GM18505 (cell line): ENCODE measurements around the gene AS3MT.
"Not testable (repeated sequence)": the region's sequence is repeated elsewhere in the genome, so short reads cannot be mapped to it uniquely, and the experiment has no call there.

Source experiments
- ATAC-seq: cut with Tn5 transposase; IDR thresholded peaks from one replicate; pipeline ENCODE4 v1.9.1; 2021; ENCODE audit not compliant: unreplicated experiment
- POLR2A ChIP-seq: IDR thresholded peaks from 4 replicates; pipeline ENCODE4 v1.6.1; 2011; ENCODE audit warnings: borderline replicate concordance; ENCODE audit not compliant: insufficient read depth, insufficient read length; ENCODE audit errors: extremely low read depth

Gene AS3MT, protein sequence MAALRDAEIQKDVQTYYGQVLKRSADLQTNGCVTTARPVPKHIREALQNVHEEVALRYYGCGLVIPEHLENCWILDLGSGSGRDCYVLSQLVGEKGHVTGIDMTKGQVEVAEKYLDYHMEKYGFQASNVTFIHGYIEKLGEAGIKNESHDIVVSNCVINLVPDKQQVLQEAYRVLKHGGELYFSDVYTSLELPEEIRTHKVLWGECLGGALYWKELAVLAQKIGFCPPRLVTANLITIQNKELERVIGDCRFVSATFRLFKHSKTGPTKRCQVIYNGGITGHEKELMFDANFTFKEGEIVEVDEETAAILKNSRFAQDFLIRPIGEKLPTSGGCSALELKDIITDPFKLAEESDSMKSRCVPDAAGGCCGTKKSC

DNA sequence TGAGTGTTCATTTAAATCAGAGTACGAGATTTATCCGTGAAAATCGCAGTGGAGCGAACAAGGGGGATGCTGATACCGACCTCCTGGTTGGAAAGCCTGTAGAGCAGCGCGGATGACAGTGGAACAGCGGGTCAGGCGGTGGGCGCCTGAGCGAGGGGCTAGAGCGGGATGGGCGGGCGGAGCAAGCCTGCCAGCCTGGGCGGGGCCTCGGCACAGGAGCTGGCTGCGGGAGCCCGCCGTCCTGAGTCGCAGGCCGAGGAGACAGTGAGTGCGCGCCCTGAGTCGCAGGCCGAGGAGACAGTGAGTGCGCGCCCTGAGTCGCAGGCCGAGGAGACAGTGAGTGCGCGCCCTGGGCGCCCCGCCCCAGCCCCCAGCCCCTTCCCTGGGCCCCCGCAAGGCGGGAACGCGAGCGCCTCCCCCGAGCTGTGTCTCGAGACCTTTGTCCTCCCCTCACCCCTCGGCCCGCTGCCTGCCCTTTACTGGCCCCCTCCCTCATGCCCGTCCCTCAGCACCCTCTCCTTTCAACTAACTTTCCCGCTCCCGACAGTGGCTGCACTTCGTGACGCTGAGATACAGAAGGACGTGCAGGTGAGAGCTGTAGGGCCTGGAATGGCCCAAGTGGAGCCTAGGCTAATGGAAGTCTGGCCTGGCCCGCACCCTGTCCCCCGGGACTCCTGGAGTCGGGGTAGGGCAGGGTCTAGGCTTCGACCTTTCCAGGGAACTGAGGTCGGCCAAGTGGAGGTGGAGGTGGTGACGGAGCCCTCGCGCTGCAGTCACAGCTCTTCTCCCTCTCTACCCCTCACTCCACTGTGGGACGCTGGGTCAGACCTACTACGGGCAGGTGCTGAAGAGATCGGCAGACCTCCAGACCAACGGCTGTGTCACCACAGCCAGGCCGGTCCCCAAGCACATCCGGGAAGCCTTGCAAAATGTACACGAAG lies at the start of gene AS3MT:
AS3MT (plus strand) TSS at position 213 of the 941 bp plus-strand sequence; CDS start at position 336, 123 bp downstream.
- no peak for TF ChIP-seq POLR2A
- ATAC-seq = no peak

DNA sequence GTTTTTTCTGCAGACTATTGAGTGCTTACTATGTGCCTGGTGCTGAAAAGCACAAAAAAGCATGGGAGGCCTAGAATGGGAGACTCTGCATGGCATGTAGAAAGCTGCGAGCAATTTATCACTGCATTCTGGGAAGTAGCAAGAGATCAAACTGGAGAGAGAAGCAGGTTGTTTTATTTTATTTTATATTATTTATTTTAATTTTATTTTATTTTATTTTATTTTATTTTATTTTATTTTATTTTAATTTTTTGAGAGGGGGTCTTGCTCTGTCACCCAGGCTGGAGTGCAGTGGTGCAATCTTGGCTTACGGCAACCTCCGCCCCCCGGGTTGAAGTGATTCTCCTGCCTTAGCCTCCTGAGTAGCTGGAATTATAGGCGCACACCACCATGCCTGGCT lies 49.3 kb upstream of the AS3MT start:
- not testable (repeated sequence) for ATAC-seq

DNA sequence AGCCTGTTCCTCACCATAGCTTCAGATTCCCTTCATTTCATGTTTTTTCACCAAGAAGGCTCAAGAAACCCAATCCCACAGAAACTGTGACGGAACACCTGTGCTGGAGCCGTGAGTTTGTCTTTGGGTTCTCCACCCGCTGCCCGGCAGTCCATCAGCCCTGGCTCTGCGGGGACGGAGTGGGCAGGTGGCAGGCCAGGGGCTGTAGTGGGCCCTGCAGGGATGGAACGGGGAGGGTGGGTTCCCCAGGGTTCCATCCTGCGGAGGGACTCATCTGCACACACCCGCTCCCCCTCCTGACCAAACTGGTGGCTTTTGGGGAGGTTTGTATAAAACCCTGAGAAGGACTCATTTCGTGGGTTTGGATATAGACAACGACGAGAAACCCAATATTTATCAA lies 47.0 kb upstream of the AS3MT start:
- ATAC-seq = no peak
- no peak for TF ChIP-seq POLR2A

GRCh38 chr10:102824664-102825063 lies 44.6 kb upstream of the AS3MT start:
- ATAC-seq = no peak
- no peak for TF ChIP-seq POLR2A

GRCh38 chr10:102826148-102826796 lies 43.0 kb upstream of the AS3MT start:
- TF ChIP-seq POLR2A = no peak
- ATAC-seq = no peak

DNA sequence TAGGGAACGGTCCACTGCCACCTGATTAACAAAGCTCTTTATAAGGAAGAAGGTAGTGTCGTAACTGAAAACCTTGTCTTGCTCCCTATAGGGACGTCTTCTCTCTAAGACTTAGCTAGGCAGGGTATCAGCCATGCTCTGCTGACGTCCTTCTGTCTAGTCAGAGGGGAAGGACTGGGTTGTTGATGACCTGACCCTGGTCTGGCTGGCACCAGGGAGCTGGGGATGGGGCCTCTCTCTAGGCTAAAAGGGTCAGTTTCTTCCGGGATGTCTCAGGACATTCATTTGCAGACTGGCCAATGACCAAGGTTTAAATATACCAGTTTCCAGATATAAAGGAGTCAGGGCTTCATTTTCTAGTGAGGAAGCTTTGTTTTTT lies 41.7 kb upstream of the AS3MT start:
- no peak for TF ChIP-seq POLR2A
- ATAC-seq = no peak

- ATAC-seq = no peak
- TF ChIP-seq POLR2A = no peak
Observed at GRCh38 chr10:102831322-102832071, 37.8 kb upstream of the AS3MT start.

GRCh38 chr10:102832248-102832647 lies 37.0 kb upstream of the AS3MT start:
- ATAC-seq = no peak
- TF ChIP-seq POLR2A = no peak

DNA sequence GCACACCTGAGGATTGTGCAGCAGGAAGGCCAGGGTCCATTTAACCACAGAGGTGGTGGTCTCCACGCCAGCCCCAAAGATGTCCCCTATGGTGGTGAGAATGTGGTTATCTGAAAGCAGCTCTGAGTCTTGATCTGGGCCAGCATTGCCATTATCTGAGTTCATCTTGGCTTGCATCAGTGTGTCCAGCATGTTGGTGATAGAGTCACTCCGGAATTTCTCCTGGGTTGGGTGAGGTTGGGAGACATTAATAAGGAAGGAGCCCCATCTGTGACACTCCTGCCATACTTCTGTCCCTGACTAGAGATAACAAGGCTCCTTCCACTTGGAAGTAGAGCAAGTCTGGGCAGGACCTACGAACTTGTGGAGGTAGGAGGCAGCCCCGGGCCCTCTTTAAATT lies 36.3 kb upstream of the AS3MT start:
- ATAC-seq = no peak
- TF ChIP-seq POLR2A = no peak

DNA sequence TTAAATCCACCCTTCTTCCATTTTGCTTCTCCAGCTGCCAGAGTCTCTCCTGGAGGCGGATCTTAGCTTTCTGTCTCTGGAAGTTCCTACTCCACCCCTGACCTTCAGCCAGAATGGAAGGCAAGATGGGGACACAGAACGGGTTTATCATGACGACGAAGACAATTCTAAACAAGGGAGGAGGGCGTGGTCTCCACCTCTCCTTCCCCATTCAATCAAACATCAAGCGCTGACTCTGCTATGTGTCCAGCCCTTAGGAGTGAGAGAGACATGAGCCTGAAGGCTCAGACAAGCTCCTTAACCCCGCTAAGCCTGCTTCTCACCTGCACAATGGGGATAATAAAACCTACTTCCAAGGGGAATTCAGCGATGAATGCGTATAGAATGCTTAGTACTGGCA lies 35.1 kb upstream of the AS3MT start:
- ATAC-seq = no peak
- no peak for TF ChIP-seq POLR2A

DNA sequence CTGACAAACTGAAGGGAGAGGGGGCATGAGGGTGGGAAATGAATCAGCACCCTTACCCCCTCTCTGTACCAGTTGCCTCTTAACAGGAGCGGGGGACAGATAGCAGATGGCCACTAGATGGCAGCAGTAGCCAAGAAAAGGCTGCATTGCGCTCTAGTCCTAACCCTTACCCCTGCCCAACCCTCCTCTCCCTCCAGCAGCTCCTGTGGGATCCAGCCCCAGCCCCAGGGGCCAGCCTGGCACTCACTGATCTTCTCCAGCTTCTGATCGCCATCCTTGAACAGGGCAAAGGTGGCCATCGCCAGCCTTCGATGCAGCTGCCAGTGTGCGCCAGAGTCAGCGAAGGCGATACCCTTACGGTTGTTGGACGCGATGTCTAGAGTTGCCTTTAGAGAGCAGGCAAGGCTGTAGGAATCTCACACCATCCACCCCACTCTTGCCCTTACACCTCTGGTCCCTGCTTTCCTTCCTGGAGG lies 34.2 kb upstream of the AS3MT start:
- ATAC-seq = peak; percentile 59
- TF ChIP-seq POLR2A = no peak

DNA sequence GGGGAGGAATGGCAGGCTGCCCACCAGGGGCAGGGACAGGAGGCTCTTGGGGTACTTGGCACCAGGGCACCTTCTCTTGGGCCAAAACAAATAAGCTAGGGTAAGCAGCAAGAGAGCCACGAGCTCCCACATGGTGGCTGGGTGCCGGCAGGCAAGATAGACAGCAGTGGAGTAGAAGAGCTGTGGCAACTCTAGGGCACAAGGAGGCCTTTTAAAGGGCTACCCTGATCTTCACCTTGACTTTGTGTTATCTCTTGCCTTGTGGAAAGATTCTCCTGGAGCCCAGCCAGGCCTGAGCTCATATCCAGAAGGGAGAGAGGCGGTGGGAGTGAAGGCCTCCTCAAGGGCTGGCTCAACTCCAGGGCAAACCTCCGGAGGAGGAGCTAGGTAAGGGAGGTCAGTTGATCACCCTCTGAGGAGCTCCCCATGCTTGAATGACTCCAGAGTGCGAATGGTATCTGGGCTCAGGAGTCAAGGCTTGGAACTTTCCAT lies 32.0 kb upstream of the AS3MT start, which contains the start of gene CYP17A1:
CYP17A1 (minus strand) TSS at position 184 of the 492 bp plus-strand sequence; CDS start at position 132, 52 bp downstream.
- no peak for ATAC-seq
- TF ChIP-seq POLR2A = no peak

GRCh38 chr10:102838276-102838927 lies 30.9 kb upstream of the AS3MT start:
- ATAC-seq = not testable (repeated sequence)
